RPMI8226 (cell line): ENCODE measurements around the gene NHLRC4.

Experiments used
- DNase-seq: peaks from one replicate; pipeline ENCODE4 v3.0.0-alpha.2; 2015

Gene NHLRC4

DNA sequence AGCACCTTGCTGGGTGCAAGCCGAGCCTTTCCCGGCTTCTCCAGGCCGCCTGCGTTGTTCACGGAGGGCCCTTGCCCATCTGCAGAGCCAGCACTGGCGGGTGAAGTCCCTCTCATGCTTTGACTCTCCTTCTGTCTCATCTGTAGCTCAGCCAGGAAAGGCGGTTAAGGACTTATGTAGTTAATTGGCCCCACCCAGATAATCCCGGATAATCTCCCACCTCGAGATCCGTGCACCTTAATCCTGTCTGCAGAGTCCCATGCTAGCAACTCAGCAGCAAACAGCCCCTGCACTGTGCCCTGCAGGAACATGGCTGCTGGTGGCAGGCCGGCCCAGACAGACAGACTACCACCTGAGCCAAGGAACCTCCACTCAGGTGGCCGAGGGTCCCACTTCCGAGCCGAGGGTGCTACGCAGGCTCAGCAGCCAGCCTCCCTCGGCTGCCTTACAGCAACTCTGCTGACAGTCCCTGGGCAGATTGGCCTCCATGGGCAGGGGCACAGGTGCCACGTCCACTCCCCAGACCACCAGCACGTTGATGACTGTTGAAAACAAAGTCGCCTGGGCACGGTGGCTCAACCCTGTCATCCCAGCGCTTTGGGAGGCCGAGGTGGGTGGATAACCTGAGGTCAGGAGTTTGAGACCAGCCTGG, 40.0 kb downstream of the NHLRC4 start:
- DNase-seq, result no peak

GRCh38 chr16:608019-608418, 41.2 kb downstream of the NHLRC4 start:
- no peak for DNase-seq

DNA sequence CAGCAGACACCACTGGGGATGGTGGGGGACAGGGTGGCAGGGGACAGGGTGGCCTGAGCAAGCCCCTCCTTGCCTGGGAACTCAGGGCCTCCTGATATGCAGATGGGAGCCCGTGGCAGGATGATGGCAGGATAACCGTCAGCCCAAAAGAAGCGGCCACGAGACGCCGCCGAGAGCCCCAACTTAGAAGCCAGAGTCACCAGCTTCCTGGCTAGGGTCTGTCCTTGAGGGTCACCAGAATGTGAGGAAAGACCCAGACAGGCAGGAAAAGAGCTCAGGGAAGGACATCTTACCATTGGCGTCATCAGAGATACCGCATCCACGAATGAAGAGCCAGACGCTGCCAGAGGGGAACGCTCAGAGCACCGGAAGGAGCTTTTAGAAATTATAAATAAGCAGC, 42.5 kb downstream of the NHLRC4 start:
- no peak for DNase-seq

DNA sequence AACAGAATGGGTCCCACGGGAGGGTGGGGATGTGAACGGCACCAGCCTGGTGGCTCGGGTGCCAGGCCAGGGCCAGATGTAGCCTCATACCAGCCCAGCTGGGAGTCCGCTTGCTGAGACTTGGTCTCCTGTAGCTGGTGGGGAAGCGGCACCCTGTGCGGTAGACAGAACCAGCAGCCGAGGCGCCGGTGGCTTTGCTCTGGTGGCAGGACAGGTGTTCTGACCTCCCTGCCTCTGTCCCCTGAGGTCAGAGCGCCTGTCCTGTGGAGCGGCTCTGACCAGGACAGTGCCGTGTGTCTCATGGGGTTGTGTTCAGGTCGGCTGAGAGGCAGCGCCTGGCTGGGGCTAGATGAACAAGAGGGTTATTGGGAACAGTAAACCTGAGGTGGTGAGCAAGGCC, 43.2 kb downstream of the NHLRC4 start:
- DNase-seq, result no peak

GRCh38 chr16:610513-611381, 43.9 kb downstream of the NHLRC4 start:
- DNase-seq, result no peak

GRCh38 chr16:615122-615521, 48.3 kb downstream of the NHLRC4 start:
- no peak for DNase-seq

- no peak for DNase-seq
Measured at GRCh38 chr16:616733-617586, 50.2 kb downstream of the NHLRC4 start.

DNA sequence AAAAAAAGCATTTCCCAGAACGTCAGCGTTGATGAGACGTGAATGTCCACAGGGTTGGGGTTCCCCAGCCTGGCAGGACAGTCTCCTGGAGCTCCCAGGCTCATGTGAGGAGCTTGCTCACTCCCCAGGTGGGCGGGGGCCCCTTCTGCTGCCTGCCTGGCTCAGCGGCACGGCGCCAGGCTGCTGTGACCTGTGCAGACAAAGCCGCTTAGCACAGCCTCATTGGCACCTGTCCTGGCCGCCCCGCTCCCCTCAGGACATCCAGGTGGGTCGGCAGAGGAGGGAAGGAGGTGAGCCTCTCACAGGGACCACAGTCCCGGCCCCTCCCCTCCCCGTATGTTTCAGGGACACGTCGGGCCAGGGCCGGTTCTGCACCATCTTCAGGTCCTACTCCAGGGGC, 51.0 kb downstream of the NHLRC4 start:
- no peak for DNase-seq
